HepG2 (cell line): ENCODE data around the gene KIAA0232.
A peak's percentile ranks its signal among the peaks of the same experiment; 100 is the strongest.

ENCODE experiments used
- CBX1 ChIP-seq: IDR thresholded peaks from one replicate; pipeline ENCODE4 v1.6.1; 2016; ENCODE audit warnings: antibody characterized with exemption, low read depth
- HDAC6 ChIP-seq: fragments of 200-600 bp; sonication (generic); IDR thresholded peaks from 2 replicates; pipeline ENCODE4 v1.7.0; 2017; ENCODE audit warnings: mild to moderate bottlenecking, antibody characterized with exemption, low read length, low read depth
- HMGA1 ChIP-seq: sonication (generic); formaldehyde crosslinking; conservative IDR thresholded peaks from 2 replicates; pipeline ENCODE4 v1.4.0; 2020; ENCODE audit warnings: missing genetic modification reagents
- POLR2A ChIP-seq, 2 experiments: IDR thresholded peaks; 2 replicates each; pipeline ENCODE4 v1.6.1; 2011; ENCODE audit warnings: low read depth in 2 of 2, low read length in 2 of 2, mild to moderate bottlenecking in 1 of 2, moderate library complexity in 1 of 2; ENCODE audit not compliant: insufficient read depth in 1 of 2
- YY1 ChIP-seq: IDR thresholded peaks from 2 replicates; pipeline ENCODE4 v1.6.1; 2011; ENCODE audit warnings: low read length, low read depth, moderate library complexity, mild to moderate bottlenecking; ENCODE audit not compliant: insufficient read depth, insufficient replicate concordance
- ZNF121 ChIP-seq: sonication (generic); formaldehyde crosslinking; IDR thresholded peaks from 2 replicates; pipeline ENCODE4 v1.5.0; 2020; ENCODE audit warnings: mild to moderate bottlenecking, missing genetic modification reagents
- ZNF282 ChIP-seq: fragments of 450-650 bp; IDR thresholded peaks from 2 replicates; pipeline ENCODE4 v1.6.1; 2018; ENCODE audit not compliant: partially characterized antibody
- ZNF382 ChIP-seq: sonication (generic); formaldehyde crosslinking; IDR thresholded peaks from 2 replicates; pipeline ENCODE4 v1.5.0; 2020; ENCODE audit warnings: missing genetic modification reagents, mild to moderate bottlenecking, borderline replicate concordance
- TF ChIP-seq, protein P1 (sequence below): sonication (generic); formaldehyde crosslinking; IDR thresholded peaks from 2 replicates; pipeline ENCODE4 v1.4.0; 2020; ENCODE audit warnings: mild to moderate bottlenecking, low read depth, missing genetic modification reagents
- TF ChIP-seq, protein P2 (sequence below): sonication (generic); formaldehyde crosslinking; IDR thresholded peaks from 2 replicates; pipeline ENCODE4 v1.5.0; 2020; ENCODE audit warnings: mild to moderate bottlenecking, missing genetic modification reagents, moderate library complexity
- TF ChIP-seq, protein P3 (sequence below): sonication (generic); formaldehyde crosslinking; IDR thresholded peaks from 2 replicates; pipeline ENCODE4 v1.4.0; 2020; ENCODE audit warnings: mild to moderate bottlenecking, missing genetic modification reagents

DNA sequence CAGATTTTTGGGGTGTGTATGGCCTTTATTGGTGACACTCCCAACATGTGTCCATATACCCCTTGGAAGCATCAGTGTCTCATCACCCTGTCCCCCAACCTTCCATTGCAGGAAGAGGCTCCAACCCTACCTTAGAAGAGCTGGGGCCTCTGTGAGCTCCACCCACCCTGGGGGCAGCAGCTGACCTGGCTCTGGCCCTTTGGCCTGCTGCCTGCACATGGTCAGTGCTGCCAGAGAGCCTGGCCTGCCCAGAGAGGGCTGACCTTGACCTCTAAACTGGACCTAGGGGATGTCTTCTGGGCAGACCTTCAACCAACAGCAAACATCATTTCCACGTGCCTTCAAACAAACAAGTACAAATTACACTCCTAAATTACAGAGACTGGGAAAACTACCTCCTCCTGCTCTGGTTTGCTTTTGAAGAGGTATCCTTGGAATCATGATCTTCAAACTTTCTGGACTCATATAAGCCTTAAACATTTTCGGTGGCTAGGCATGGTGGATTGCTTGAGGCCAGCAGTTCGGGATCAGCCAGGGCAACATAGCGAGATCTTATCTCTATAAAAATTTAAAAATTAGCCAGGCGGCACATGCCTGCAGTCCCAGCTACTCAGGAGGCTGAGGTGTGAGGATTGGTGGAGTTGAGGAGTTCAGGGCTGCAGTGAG is 27.3 kb upstream of the KIAA0232 start:
- TF ChIP-seq, protein P1, sequence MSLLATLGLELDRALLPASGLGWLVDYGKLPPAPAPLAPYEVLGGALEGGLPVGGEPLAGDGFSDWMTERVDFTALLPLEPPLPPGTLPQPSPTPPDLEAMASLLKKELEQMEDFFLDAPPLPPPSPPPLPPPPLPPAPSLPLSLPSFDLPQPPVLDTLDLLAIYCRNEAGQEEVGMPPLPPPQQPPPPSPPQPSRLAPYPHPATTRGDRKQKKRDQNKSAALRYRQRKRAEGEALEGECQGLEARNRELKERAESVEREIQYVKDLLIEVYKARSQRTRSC (CRISPR knock-in tag), result no peak
- TF ChIP-seq YY1 (peak; percentile 33), HDAC6 (no peak), ZNF382 (CRISPR knock-in tag) (no peak), ZNF121 (CRISPR knock-in tag) (peak; percentile 80), ZNF282 (no peak), POLR2A (IDR thresholded peaks at IDR 0.05; ENCODE audit: insufficient read depth in 1 of 2, low read depth in 2 of 2, low read length in 2 of 2) (no peak; a peak in 1 of 4 replicates), HMGA1 (CRISPR knock-in tag) (no peak), CBX1 (no peak)
- TF ChIP-seq, protein P2, sequence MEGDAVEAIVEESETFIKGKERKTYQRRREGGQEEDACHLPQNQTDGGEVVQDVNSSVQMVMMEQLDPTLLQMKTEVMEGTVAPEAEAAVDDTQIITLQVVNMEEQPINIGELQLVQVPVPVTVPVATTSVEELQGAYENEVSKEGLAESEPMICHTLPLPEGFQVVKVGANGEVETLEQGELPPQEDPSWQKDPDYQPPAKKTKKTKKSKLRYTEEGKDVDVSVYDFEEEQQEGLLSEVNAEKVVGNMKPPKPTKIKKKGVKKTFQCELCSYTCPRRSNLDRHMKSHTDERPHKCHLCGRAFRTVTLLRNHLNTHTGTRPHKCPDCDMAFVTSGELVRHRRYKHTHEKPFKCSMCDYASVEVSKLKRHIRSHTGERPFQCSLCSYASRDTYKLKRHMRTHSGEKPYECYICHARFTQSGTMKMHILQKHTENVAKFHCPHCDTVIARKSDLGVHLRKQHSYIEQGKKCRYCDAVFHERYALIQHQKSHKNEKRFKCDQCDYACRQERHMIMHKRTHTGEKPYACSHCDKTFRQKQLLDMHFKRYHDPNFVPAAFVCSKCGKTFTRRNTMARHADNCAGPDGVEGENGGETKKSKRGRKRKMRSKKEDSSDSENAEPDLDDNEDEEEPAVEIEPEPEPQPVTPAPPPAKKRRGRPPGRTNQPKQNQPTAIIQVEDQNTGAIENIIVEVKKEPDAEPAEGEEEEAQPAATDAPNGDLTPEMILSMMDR (CRISPR knock-in tag), result 0 out of 2 replicates have a peak, but pooled peaks have one; percentile 32
- TF ChIP-seq, protein P3, sequence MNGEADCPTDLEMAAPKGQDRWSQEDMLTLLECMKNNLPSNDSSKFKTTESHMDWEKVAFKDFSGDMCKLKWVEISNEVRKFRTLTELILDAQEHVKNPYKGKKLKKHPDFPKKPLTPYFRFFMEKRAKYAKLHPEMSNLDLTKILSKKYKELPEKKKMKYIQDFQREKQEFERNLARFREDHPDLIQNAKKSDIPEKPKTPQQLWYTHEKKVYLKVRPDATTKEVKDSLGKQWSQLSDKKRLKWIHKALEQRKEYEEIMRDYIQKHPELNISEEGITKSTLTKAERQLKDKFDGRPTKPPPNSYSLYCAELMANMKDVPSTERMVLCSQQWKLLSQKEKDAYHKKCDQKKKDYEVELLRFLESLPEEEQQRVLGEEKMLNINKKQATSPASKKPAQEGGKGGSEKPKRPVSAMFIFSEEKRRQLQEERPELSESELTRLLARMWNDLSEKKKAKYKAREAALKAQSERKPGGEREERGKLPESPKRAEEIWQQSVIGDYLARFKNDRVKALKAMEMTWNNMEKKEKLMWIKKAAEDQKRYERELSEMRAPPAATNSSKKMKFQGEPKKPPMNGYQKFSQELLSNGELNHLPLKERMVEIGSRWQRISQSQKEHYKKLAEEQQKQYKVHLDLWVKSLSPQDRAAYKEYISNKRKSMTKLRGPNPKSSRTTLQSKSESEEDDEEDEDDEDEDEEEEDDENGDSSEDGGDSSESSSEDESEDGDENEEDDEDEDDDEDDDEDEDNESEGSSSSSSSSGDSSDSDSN, result peak; percentile 79
